Lung (tissue), 12 donors: Measurements from ENCODE around the gene CREB5. TPM values are rescaled to one million over a fixed set of nuclear protein-coding genes. Genes with fewer than 3 reads are reported as not detected.

Experiments used
- ATAC-seq: fragments of 200-7000 bp; cut with Tn5 transposase; one replicate; pipeline ENCODE4 v1.9.1; 2020; ENCODE audit warnings: moderate number of reproducible peaks; ENCODE audit not compliant: insufficient read depth, low FRiP score
- DNase-seq, 3 donors: peaks; one replicate each; pipeline ENCODE4 v3.0.0-alpha.2; 2013 to 2017
- H3K27ac ChIP-seq, 2 donors: one replicate each; pipeline ENCODE4 v1.5.1; 2013; ENCODE audit warnings: mild to moderate bottlenecking in 2 of 2, moderate library complexity in 2 of 2, control low read depth in 1 of 2, inconsistent platforms in 1 of 2, low read depth in 1 of 2, low read length in 1 of 2
- H3K27me3 ChIP-seq, 3 donors: one replicate each; pipeline ENCODE4 v1.5.1; 2013; ENCODE audit warnings: low read length in 2 of 3; ENCODE audit not compliant: control insufficient read depth in 3 of 3, insufficient read depth in 3 of 3
- H3K36me3 ChIP-seq, 4 donors: one replicate each; pipeline ENCODE4 v1.5.1; 2013; ENCODE audit warnings: low read length in 4 of 4, mild to moderate bottlenecking in 1 of 4, moderate library complexity in 1 of 4; ENCODE audit not compliant: control insufficient read depth in 4 of 4, insufficient read depth in 4 of 4
- H3K4me1 ChIP-seq, 5 donors: one replicate each; pipeline ENCODE4 v1.5.1; 2013; ENCODE audit warnings: low read length in 5 of 5, mild to moderate bottlenecking in 2 of 5, moderate library complexity in 1 of 5; ENCODE audit not compliant: control insufficient read depth in 5 of 5, insufficient read depth in 5 of 5
- H3K4me3 ChIP-seq: one replicate; pipeline ENCODE4 v1.5.1; 2013; ENCODE audit warnings: mild to moderate bottlenecking, control low read depth, moderate library complexity
- H3K9ac ChIP-seq, 2 donors: one replicate each; pipeline ENCODE4 v1.5.1; 2013; ENCODE audit warnings: low read length in 2 of 2, control low read depth in 1 of 2; ENCODE audit not compliant: insufficient read depth in 1 of 2
- H3K9me3 ChIP-seq, 4 donors: one replicate each; pipeline ENCODE4 v1.5.1; 2013; ENCODE audit warnings: low read length in 3 of 4, mild to moderate bottlenecking in 1 of 4, moderate library complexity in 1 of 4; ENCODE audit not compliant: control insufficient read depth in 4 of 4, insufficient read depth in 3 of 4
- CTCF ChIP-seq: IDR thresholded peaks from 2 replicates; pipeline ENCODE4 v1.5.1; 2012; ENCODE audit warnings: mild to moderate bottlenecking; ENCODE audit errors: control extremely low read depth, extremely low read depth
- WGBS, 2 donors: extraction: QIAGEN DNeasy Blood & Tissue Kit; methylation state at CpG; one replicate each; pipeline ENCODE4 v1.1.7; 2013; 5-methylcytosine and 5-hydroxymethylcytosine counted together
- polyA plus RNA-seq, 2 donors: library from polyadenylated mRNA; stranded (reverse); fragments of 200-250 nt; gene quantifications; one replicate each; pipeline ENCODE4 v1.2.1, GENCODE V29; 2013
- total RNA-seq, 2 donors: library from RNA; depleted of rRNA in 1 of 2; stranded (reverse); fragments of >200 nt in 1 of 2; gene quantifications; one replicate each; pipeline ENCODE4 v1.2.1, GENCODE V29; 2014 to 2021
- donor health status: control.
- donor health status: control.
- donor health status: Bipolar disorder and iron deficiency.
- donor health status: healthy.
- donor health status: DM: yes; HTN: yes; CAD: no.

Gene CREB5
- total and polyA plus RNA-seq, 4 donors: 2.7 to 23.1 (median 9.6) TPM

GRCh38 chr7:28369523-28369922, 42.8 kb upstream of the CREB5 start:
- Histone ChIP-seq H3K36me3 (no peaks in the 10 kb centered on the region), H3K9me3 (no peaks in the 10 kb centered on the region)
- ATAC-seq: no peak

GRCh38 chr7:28371846-28372245, 40.5 kb upstream of the CREB5 start:
- TF ChIP-seq CTCF: no peak
- H3K36me3 ChIP-seq: no peaks in the 10 kb centered on the region
- ATAC-seq: no peak
- no peaks in the 10 kb centered on the region for H3K27me3 ChIP-seq
- H3K4me1 ChIP-seq: no peaks in the 10 kb centered on the region
- WGBS, 2 donors: 76% methylated on average over 7 of the region's 7 CpGs
- H3K4me3 ChIP-seq: no peak overlapping the region
- no peak overlapping the region for H3K9ac ChIP-seq
- H3K27ac ChIP-seq: no peak overlapping the region
- no peaks in the 10 kb centered on the region for H3K9me3 ChIP-seq
- DNase-seq: no peak

More at GRCh38 chr7:28369523-28369922, 42.8 kb upstream of the CREB5 start:
- Histone ChIP-seq H3K4me1 (no peaks in the 10 kb centered on the region), H3K9ac (no peak overlapping the region), H3K27ac (no peak overlapping the region), H3K27me3 (no peaks in the 10 kb centered on the region), H3K4me3 (no peak overlapping the region)
- WGBS, 2 donors: 67 to 82% methylated on average over 4 of the region's 4 CpGs
- no peak for TF ChIP-seq CTCF
- no peak for DNase-seq

GRCh38 chr7:28373990-28374389, 38.3 kb upstream of the CREB5 start:
- Histone ChIP-seq H3K9me3 (no peaks in the 10 kb centered on the region), H3K36me3 (no peaks in the 10 kb centered on the region), H3K4me3 (no peak overlapping the region), H3K27ac (no peak overlapping the region), H3K27me3 (no peaks in the 10 kb centered on the region), H3K4me1 (no peaks in the 10 kb centered on the region), H3K9ac (no peak overlapping the region)
- no peak for DNase-seq
- 90 to 91% methylated on average over 3 of the region's 3 CpGs for WGBS, 2 donors
- no peak for TF ChIP-seq CTCF
- ATAC-seq: no peak

GRCh38 chr7:28375729-28376128, 36.6 kb upstream of the CREB5 start:
- no peak for TF ChIP-seq CTCF
- H3K9ac ChIP-seq: no peak overlapping the region
- H3K36me3 ChIP-seq: no peaks in the 10 kb centered on the region
- H3K4me3 ChIP-seq: no peak overlapping the region
- 86 to 93% methylated on average over 1 of the region's 1 CpG for WGBS, 2 donors
- no peaks in the 10 kb centered on the region for H3K4me1 ChIP-seq
- H3K27ac ChIP-seq: no peak overlapping the region
- ATAC-seq: no peak
- DNase-seq: no peak
- H3K27me3 ChIP-seq: no peaks in the 10 kb centered on the region
- no peaks in the 10 kb centered on the region for H3K9me3 ChIP-seq
